HEK293 (cell line): ENCODE data around the gene CCDC88C.

Experiments used
- KLF9 ChIP-seq: fragments of 450-650 bp; formaldehyde crosslinking; IDR thresholded peaks from 2 replicates; pipeline ENCODE4 v1.5.1; 2016; ENCODE audit warnings: missing biosample characterization, missing genetic modification characterization, low read depth
- RBAK ChIP-seq: fragments of 450-650 bp; formaldehyde crosslinking; IDR thresholded peaks from 2 replicates; pipeline ENCODE4 v1.5.1; 2016; ENCODE audit warnings: missing biosample characterization, missing genetic modification characterization
- SCRT1 ChIP-seq: fragments of 450-650 bp; formaldehyde crosslinking; IDR thresholded peaks from 2 replicates; pipeline ENCODE4 v1.5.1; 2016; ENCODE audit warnings: missing biosample characterization, missing genetic modification characterization, borderline replicate concordance
- ZBTB17 ChIP-seq: fragments of 450-650 bp; formaldehyde crosslinking; IDR thresholded peaks from 2 replicates; pipeline ENCODE4 v1.5.1; 2016; ENCODE audit warnings: missing biosample characterization, missing genetic modification characterization
- ZFHX2 ChIP-seq: fragments of 450-650 bp; formaldehyde crosslinking; conservative IDR thresholded peaks from 2 replicates; pipeline ENCODE4 v1.5.1; 2016; ENCODE audit warnings: missing biosample characterization, missing genetic modification characterization
- ZNF114 ChIP-seq: fragments of 450-650 bp; formaldehyde crosslinking; IDR thresholded peaks from 2 replicates; pipeline ENCODE4 v1.5.0; 2017; ENCODE audit warnings: missing biosample characterization, missing genetic modification characterization
- ZNF140 ChIP-seq: fragments of 450-650 bp; formaldehyde crosslinking; IDR thresholded peaks from 2 replicates; pipeline ENCODE4 v1.5.1; 2016; ENCODE audit warnings: missing biosample characterization, missing genetic modification characterization
- ZNF155 ChIP-seq: fragments of 450-650 bp; formaldehyde crosslinking; IDR thresholded peaks from 2 replicates; pipeline ENCODE4 v1.5.1; 2016; ENCODE audit warnings: missing biosample characterization, missing genetic modification characterization
- ZNF202 ChIP-seq: fragments of 450-650 bp; formaldehyde crosslinking; IDR thresholded peaks from 2 replicates; pipeline ENCODE4 v1.5.1; 2016; ENCODE audit warnings: missing biosample characterization, missing genetic modification characterization, borderline replicate concordance
- ZNF23 ChIP-seq: fragments of 450-650 bp; formaldehyde crosslinking; IDR thresholded peaks from 2 replicates; pipeline ENCODE4 v1.5.1; 2016; ENCODE audit warnings: missing biosample characterization, missing genetic modification characterization, borderline replicate concordance
- ZNF311 ChIP-seq: fragments of 450-650 bp; formaldehyde crosslinking; IDR thresholded peaks from 2 replicates; pipeline ENCODE4 v1.5.1; 2017; ENCODE audit warnings: missing biosample characterization, missing genetic modification characterization, borderline replicate concordance
- ZNF366 ChIP-seq: fragments of 450-650 bp; formaldehyde crosslinking; conservative IDR thresholded peaks from 2 replicates; pipeline ENCODE4 v1.5.1; 2016; ENCODE audit warnings: missing biosample characterization, missing genetic modification characterization
- ZNF394 ChIP-seq: fragments of 450-650 bp; formaldehyde crosslinking; IDR thresholded peaks from 2 replicates; pipeline ENCODE4 v1.5.1; 2016; ENCODE audit warnings: missing biosample characterization, missing genetic modification characterization, mild to moderate bottlenecking, moderate library complexity, borderline replicate concordance
- ZNF416 ChIP-seq: fragments of 450-650 bp; formaldehyde crosslinking; IDR thresholded peaks from 2 replicates; pipeline ENCODE4 v1.5.1; 2016; ENCODE audit warnings: missing biosample characterization, missing genetic modification characterization
- ZNF501 ChIP-seq: fragments of 450-650 bp; formaldehyde crosslinking; IDR thresholded peaks from 2 replicates; pipeline ENCODE4 v1.5.1; 2016; ENCODE audit warnings: missing biosample characterization, missing genetic modification characterization
- ZNF549 ChIP-seq: fragments of 450-650 bp; IDR thresholded peaks from 2 replicates; pipeline ENCODE4 v1.5.1; 2018; ENCODE audit warnings: missing biosample characterization, missing genetic modification characterization, mild to moderate bottlenecking, inconsistent platforms, moderate library complexity
- ZNF560 ChIP-seq: fragments of 450-650 bp; formaldehyde crosslinking; IDR thresholded peaks from 2 replicates; pipeline ENCODE4 v1.5.1; 2017; ENCODE audit warnings: missing biosample characterization, missing genetic modification characterization, borderline replicate concordance
- ZNF664 ChIP-seq: fragments of 450-650 bp; formaldehyde crosslinking; IDR thresholded peaks from 2 replicates; pipeline ENCODE4 v1.5.1; 2016; ENCODE audit warnings: missing biosample characterization, missing genetic modification characterization
- ZNF76 ChIP-seq: fragments of 450-650 bp; formaldehyde crosslinking; IDR thresholded peaks from 2 replicates; pipeline ENCODE4; 2016; ENCODE audit warnings: low read depth, missing biosample characterization, missing genetic modification characterization, borderline replicate concordance
- ZNF837 ChIP-seq: fragments of 450-650 bp; formaldehyde crosslinking; IDR thresholded peaks from 2 replicates; pipeline ENCODE4 v1.5.1; 2016; ENCODE audit warnings: missing biosample characterization, missing genetic modification characterization
- ZSCAN16 ChIP-seq: fragments of 450-650 bp; formaldehyde crosslinking; IDR thresholded peaks from 2 replicates; pipeline ENCODE4 v1.5.1; 2016; ENCODE audit warnings: missing biosample characterization, missing genetic modification characterization
- ZXDB ChIP-seq: fragments of 450-650 bp; formaldehyde crosslinking; IDR thresholded peaks from 2 replicates; pipeline ENCODE4 v1.5.1; 2016; ENCODE audit warnings: missing biosample characterization, missing genetic modification characterization
- TF ChIP-seq, protein P1 (sequence below): fragments of 450-650 bp; formaldehyde crosslinking; IDR thresholded peaks from 2 replicates; pipeline ENCODE4 v1.5.1; 2017; ENCODE audit warnings: missing biosample characterization, missing genetic modification characterization
- TF ChIP-seq, protein P2 (sequence below): fragments of 450-650 bp; formaldehyde crosslinking; IDR thresholded peaks from 2 replicates; pipeline ENCODE4 v1.5.1; 2016; ENCODE audit warnings: missing biosample characterization, missing genetic modification characterization
- TF ChIP-seq, protein P3 (sequence below): fragments of 450-650 bp; formaldehyde crosslinking; IDR thresholded peaks from 2 replicates; pipeline ENCODE4 v1.5.1; 2016; ENCODE audit warnings: missing biosample characterization, missing genetic modification characterization
- TF ChIP-seq, protein P4 (sequence below): fragments of 450-650 bp; formaldehyde crosslinking; IDR thresholded peaks from 2 replicates; pipeline ENCODE4 v1.5.1; 2016; ENCODE audit warnings: missing biosample characterization, missing genetic modification characterization
- TF ChIP-seq, protein P5 (sequence below): fragments of 450-650 bp; formaldehyde crosslinking; IDR thresholded peaks from 2 replicates; pipeline ENCODE4 v1.5.1; 2017; ENCODE audit warnings: missing biosample characterization, missing genetic modification characterization

Gene CCDC88C

DNA sequence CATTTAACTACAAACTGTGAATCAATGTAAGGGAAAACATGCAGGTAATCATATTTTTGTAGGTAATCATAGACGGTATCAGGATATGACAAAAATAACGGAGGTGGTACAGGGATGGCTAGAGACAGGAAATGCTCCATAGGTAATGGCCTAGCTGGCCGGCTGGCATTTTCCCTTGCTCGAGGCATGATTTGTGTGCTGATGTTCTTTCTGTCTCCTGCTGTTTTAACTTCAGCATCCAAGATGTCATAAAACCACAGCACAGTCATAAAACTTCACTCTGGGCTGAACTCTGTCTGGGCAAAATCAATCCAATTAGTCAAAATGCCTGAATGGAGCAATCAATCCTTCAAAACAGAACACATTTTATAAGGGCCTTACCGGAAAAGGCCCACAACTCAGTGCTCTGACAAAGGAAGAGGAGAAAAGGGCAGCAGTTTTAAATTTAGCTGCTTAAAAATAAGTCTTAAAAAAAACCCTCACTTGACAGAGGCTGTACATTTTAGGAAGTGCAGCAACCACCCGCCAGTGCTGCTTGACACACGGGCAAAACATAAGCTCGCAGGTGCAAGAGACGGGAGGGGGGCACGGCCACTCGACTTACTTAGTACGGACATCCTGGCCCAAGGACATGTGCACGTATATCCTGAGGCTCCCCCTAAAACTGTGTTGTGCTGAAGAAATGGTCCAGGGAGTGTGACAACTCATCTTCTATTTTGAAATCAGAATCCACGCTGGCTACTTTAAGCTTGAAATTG is 132.7 kb downstream of the CCDC88C start (continued):
- TF ChIP-seq, protein P1, sequence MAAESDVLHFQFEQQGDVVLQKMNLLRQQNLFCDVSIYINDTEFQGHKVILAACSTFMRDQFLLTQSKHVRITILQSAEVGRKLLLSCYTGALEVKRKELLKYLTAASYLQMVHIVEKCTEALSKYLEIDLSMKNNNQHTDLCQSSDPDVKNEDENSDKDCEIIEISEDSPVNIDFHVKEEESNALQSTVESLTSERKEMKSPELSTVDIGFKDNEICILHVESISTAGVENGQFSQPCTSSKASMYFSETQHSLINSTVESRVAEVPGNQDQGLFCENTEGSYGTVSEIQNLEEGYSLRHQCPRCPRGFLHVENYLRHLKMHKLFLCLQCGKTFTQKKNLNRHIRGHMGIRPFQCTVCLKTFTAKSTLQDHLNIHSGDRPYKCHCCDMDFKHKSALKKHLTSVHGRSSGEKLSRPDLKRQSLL (tag by site-specific recombination) = no peak
- TF ChIP-seq ZBTB17 (tag by site-specific recombination) (peak; percentile 14; the same call in 1 of the 2 replicates), ZNF664 (tag by site-specific recombination) (peak; percentile 42; the same call in 1 of the 2 replicates), ZXDB (tag by site-specific recombination) (peak; percentile 89), SCRT1 (tag by site-specific recombination) (peak; percentile 56; the same call in 1 of the 2 replicates), ZNF114 (tag by site-specific recombination) (no peak), ZNF394 (peak; percentile 49; the same call in 1 of the 2 replicates), ZNF76 (tag by site-specific recombination) (peak; percentile 60; the same call in 1 of the 2 replicates), ZNF560 (tag by site-specific recombination) (no peak), ZSCAN16 (tag by site-specific recombination) (peak; percentile 87), ZNF202 (no peak), ZNF366 (tag by site-specific recombination) (peak; percentile 71), ZNF23 (tag by site-specific recombination) (no peak), RBAK (no peak), ZFHX2 (no peak), ZNF140 (tag by site-specific recombination) (no peak), ZNF549 (tag by site-specific recombination) (no peak), ZNF837 (tag by site-specific recombination) (no peak), ZNF416 (no peak), ZNF155 (tag by site-specific recombination) (no peak), ZNF501 (tag by site-specific recombination) (peak; percentile 69; the same call in 1 of the 2 replicates), ZNF311 (tag by site-specific recombination) (no peak), KLF9 (tag by site-specific recombination) (peak; percentile 49; the same call in 1 of the 2 replicates)
- TF ChIP-seq, protein P2, sequence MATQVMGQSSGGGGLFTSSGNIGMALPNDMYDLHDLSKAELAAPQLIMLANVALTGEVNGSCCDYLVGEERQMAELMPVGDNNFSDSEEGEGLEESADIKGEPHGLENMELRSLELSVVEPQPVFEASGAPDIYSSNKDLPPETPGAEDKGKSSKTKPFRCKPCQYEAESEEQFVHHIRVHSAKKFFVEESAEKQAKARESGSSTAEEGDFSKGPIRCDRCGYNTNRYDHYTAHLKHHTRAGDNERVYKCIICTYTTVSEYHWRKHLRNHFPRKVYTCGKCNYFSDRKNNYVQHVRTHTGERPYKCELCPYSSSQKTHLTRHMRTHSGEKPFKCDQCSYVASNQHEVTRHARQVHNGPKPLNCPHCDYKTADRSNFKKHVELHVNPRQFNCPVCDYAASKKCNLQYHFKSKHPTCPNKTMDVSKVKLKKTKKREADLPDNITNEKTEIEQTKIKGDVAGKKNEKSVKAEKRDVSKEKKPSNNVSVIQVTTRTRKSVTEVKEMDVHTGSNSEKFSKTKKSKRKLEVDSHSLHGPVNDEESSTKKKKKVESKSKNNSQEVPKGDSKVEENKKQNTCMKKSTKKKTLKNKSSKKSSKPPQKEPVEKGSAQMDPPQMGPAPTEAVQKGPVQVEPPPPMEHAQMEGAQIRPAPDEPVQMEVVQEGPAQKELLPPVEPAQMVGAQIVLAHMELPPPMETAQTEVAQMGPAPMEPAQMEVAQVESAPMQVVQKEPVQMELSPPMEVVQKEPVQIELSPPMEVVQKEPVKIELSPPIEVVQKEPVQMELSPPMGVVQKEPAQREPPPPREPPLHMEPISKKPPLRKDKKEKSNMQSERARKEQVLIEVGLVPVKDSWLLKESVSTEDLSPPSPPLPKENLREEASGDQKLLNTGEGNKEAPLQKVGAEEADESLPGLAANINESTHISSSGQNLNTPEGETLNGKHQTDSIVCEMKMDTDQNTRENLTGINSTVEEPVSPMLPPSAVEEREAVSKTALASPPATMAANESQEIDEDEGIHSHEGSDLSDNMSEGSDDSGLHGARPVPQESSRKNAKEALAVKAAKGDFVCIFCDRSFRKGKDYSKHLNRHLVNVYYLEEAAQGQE (tag by site-specific recombination) = no peak
- TF ChIP-seq, protein P3, sequence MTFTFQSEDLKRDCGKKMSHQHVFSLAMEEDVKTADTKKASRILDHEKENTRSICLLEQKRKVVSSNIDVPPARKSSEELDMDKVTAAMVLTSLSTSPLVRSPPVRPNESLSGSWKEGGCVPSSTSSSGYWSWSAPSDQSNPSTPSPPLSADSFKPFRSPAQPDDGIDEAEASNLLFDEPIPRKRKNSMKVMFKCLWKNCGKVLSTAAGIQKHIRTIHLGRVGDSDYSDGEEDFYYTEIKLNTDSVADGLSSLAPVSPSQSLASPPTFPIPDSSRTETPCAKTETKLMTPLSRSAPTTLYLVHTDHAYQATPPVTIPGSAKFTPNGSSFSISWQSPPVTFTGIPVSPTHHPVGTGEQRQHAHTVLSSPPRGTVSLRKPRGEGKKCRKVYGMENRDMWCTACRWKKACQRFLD (tag by site-specific recombination) = no peak
- TF ChIP-seq, protein P4, sequence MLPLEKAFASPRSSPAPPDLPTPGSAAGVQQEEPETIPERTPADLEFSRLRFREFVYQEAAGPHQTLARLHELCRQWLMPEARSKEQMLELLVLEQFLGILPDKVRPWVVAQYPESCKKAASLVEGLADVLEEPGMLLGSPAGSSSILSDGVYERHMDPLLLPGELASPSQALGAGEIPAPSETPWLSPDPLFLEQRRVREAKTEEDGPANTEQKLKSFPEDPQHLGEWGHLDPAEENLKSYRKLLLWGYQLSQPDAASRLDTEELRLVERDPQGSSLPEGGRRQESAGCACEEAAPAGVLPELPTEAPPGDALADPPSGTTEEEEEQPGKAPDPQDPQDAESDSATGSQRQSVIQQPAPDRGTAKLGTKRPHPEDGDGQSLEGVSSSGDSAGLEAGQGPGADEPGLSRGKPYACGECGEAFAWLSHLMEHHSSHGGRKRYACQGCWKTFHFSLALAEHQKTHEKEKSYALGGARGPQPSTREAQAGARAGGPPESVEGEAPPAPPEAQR (tag by site-specific recombination) = no peak
- TF ChIP-seq, protein P5, sequence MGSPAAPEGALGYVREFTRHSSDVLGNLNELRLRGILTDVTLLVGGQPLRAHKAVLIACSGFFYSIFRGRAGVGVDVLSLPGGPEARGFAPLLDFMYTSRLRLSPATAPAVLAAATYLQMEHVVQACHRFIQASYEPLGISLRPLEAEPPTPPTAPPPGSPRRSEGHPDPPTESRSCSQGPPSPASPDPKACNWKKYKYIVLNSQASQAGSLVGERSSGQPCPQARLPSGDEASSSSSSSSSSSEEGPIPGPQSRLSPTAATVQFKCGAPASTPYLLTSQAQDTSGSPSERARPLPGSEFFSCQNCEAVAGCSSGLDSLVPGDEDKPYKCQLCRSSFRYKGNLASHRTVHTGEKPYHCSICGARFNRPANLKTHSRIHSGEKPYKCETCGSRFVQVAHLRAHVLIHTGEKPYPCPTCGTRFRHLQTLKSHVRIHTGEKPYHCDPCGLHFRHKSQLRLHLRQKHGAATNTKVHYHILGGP = peak; percentile 84
